ENCODE results near the gene DBNL.

Gene DBNL

DNA sequence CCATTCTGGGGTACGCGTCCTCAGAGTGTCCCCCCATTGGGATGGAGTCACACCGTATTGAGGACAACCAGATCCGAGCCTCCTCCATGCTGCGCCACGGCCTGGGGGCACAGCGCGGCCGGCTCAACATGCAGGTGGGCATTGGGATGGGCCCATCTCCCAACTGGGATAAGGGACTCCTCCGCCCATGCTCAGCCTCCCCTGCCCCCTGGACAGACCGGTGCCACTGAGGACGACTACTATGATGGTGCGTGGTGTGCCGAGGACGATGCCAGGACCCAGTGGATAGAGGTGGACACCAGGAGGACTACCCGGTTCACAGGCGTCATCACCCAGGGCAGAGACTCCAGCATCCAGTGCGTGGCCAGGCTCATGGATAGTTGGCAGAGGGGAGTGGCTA is 65.5 kb downstream of the DBNL start:
- DNase-seq (ENCODE audit: low spot score), result no peak

DNA sequence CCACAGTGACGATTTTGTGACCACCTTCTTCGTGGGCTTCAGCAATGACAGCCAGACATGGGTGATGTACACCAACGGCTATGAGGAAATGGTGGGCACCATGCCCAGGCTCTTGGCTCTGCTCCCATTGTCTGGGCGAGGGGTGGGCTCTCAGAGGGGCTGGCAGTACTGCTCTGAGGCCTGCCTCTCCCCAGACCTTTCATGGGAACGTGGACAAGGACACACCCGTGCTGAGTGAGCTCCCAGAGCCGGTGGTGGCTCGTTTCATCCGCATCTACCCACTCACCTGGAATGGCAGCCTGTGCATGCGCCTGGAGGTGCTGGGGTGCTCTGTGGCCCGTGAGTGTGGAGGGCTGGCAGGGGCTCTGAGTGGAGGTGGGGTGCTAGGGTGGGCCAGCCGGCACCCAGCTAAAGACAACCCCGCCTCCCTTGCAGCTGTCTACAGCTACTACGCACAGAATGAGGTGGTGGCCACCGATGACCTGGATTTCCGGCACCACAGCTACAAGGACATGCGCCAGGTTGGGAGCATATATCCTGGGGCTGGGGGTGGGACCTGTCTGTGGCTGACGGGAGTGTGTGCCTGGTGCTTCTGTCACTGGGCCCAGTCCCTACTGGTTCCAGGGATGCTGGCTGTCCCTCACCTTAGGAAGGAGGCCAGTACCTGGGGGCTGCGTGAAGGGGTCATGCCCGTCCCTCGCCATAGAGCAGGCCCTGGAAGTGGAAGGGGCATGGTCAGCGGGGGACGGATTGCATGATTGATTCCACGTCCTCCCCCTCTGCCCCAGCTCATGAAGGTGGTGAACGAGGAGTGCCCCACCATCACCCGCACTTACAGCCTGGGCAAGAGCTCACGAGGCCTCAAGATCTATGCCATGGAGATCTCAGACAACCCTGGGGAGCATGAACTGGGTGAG is 66.5 kb downstream of the DBNL start:
- no peak for DNase-seq (ENCODE audit: low spot score)

Data from SK-N-DZ (cell line).